Hepatocyte (in vitro differentiated cells): ENCODE results near the gene MRPL52.

ENCODE experiments used
- CTCF ChIP-seq: fragments of 200-600 bp; sonication (generic); IDR thresholded peaks from 2 replicates; pipeline ENCODE4 v1.5.1; 2016; ENCODE audit warnings: antibody characterized with exemption, mild to moderate bottlenecking; ENCODE audit not compliant: poor library complexity
- EZH2 ChIP-seq: fragments of 200-600 bp; sonication (generic); IDR thresholded peaks from 2 replicates; pipeline ENCODE4 v1.6.1; 2016; ENCODE audit warnings: antibody characterized with exemption, mild to moderate bottlenecking, borderline replicate concordance
- EZH2phosphoT487 ChIP-seq: fragments of 200-600 bp; sonication (generic); IDR thresholded peaks from one replicate; pipeline ENCODE4 v1.6.1; 2018; ENCODE audit warnings: antibody characterized with exemption, mild to moderate bottlenecking, low read depth, moderate library complexity; ENCODE audit not compliant: unreplicated experiment, severe bottlenecking

GRCh38 chr14:22794551-22794951 lies 35.1 kb upstream of the MRPL52 start:
- TF ChIP-seq CTCF (no peak), EZH2 (no peak), EZH2phosphoT487 (no peak)
